ENCODE data around the gene HLCS. TPM values are rescaled to one million over a fixed set of nuclear protein-coding genes. Genes with fewer than 3 reads are reported as not detected.

HLCS gene
- total and polyA plus RNA-seq, 2 of the 4 experiments (the other 2 are of a cell fraction) = 10.6 to 21.0 TPM

DNA sequence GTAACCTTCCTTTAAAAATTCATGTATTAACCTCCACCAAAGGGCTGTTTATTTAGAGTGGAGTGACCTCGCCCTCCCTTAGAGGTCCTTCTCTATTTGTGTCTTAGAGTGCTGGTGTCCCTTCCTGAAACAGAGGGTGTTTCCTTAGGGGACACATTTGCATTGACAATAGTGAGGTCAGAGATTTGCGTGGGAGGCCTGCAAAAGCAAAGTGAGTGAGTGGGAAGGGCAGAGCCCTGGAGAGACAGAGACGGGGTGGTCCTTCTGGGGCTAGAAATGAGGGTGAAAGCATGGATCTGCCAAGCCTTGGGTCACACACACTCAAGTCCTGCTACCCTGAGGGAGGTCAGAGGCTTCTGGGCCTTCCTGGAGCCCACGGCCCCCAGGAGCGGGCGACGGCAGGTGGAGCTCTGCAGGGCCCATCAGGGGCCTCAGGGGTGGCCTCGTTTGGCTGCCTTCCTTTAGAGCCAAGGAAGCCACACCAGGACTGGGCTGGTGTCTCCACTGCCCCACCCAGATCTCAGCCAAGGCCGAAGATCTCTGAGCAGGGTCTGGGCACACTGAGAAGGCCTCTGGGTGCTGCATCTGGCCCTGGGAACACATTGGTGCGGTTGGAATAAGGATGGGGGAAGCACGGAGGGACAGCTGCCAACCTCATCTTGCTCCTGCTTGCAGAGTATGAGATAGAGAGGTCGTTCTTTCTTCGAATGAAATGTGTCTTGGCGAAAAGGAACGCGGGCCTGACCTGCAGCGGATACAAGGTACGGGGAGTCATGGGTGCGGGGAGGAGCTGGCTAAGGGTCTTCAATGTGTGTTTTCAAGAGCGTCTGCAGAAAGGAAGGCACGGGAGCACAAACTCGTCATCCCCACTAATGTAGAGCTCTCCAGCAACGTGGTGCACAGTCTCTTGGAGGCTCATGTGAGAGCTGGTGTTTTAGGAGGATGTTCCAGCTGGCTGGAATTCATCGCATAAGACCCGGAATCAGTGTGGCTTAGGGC is 243.8 kb downstream of the HLCS start (continued):
- TF ChIP-seq ELK1 (IDR thresholded peaks at IDR 0.05; ENCODE audit: borderline replicate concordance, low read depth, low read length) = no peak

DNA sequence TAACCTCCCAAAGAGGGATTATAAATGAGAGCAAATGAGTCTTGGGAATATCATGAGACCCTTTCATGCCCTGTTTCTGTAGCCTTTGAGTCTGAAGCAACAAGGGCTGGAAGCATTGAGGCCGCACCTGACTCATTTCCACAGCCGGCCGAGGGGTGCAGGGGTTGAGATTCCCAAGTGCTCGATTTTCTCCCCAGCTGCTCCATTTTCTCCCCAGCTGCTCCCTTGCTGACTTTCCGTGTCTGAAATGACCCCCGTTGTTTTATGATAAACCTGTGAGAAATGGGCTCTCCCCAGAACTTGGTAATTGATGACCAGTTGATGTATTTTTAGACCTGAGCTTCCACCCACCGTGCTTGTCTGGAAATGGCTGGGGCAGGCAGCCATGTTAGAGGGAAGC is 244.7 kb downstream of the HLCS start:
- no peak overlapping the region for H3K4me2 ChIP-seq (ENCODE audit: low read depth, low read length)
- no TSS peak for BruUV-seq (replicated peaks)
- no peak overlapping the region for H2BK15ac ChIP-seq (ENCODE audit: low read depth, low read length)
- H3K36me3 ChIP-seq (ENCODE audit: control insufficient read depth, insufficient read depth, low read length) = no peaks in the 10 kb centered on the region
- H4K91ac ChIP-seq (ENCODE audit: insufficient read depth, low read depth, low read length) = no peak overlapping the region
- H2AK9ac ChIP-seq (replicated peaks; ENCODE audit: low read depth, low read length, poor library complexity) = no peak overlapping the region
- no peak overlapping the region for H3K14ac ChIP-seq (replicated peaks; ENCODE audit: low read depth, low read length)
- H3K27me3 ChIP-seq (ENCODE audit: control insufficient read depth, insufficient read depth, low read length) = peaks cover 52% of the 10 kb centered on the region
- H3K56ac ChIP-seq (ENCODE audit: extremely low read depth, insufficient read depth, low read length) = no peak overlapping the region
- in situ Hi-C loops (cut with MboI; ENCODE audit: low sequenced_read_pairs) = no loop called here
- no peak overlapping the region for H2BK5ac ChIP-seq (ENCODE audit: low read depth, low read length, poor library complexity, severe bottlenecking)
- WGBS, 2 experiments (ENCODE audit: extremely low coverage in 2 of 2, insufficient read length in 1 of 2) = no CpG with 5 or more reads among the region's 7 CpGs
- 0 out of 2 replicates have a peak, but pooled peaks cover 2% of the 10 kb centered on the region for H3K9me1 ChIP-seq (ENCODE audit: insufficient read depth, low read length)
- H3K4me1 ChIP-seq (ENCODE audit: control insufficient read depth, insufficient read depth, low read length) = no peaks in the 10 kb centered on the region
- H2AFZ ChIP-seq (replicated peaks; ENCODE audit: low read length, poor library complexity) = no peak overlapping the region
- H3K18ac ChIP-seq (ENCODE audit: low read depth, low read length) = no peak overlapping the region
- ChIA-PET CTCF (no interaction called here), POLR2A (ENCODE audit: unreplicated experiment) (no interaction called here)
- H2BK20ac ChIP-seq (ENCODE audit: low read depth, low read length) = no peak overlapping the region
- no peak overlapping the region for H4K5ac ChIP-seq (ENCODE audit: low read depth, low read length)
- no peak overlapping the region for H3K4ac ChIP-seq (ENCODE audit: low read depth, low read length)
- ATAC-seq (ENCODE audit: low read depth) = no peak
- H2AK5ac ChIP-seq (ENCODE audit: low read depth, low read length) = no peak overlapping the region
- intact Hi-C loops (cut with micrococcal nuclease) = no loop called here
- no peak overlapping the region for H3K4me3 ChIP-seq (ENCODE audit: insufficient read depth, low read depth, low read length)
- no peak overlapping the region for H4K8ac ChIP-seq (ENCODE audit: low read depth in 2 of 2, low read length in 2 of 2)
- TF ChIP-seq SMC3 (IDR thresholded peaks at IDR 0.05; ENCODE audit: low read depth, low read length) = no peak
- no peak for TF ChIP-seq NFE2L2 (IDR thresholded peaks at IDR 0.05; ENCODE audit: low read depth, low read length)
- TF ChIP-seq, protein P1, sequence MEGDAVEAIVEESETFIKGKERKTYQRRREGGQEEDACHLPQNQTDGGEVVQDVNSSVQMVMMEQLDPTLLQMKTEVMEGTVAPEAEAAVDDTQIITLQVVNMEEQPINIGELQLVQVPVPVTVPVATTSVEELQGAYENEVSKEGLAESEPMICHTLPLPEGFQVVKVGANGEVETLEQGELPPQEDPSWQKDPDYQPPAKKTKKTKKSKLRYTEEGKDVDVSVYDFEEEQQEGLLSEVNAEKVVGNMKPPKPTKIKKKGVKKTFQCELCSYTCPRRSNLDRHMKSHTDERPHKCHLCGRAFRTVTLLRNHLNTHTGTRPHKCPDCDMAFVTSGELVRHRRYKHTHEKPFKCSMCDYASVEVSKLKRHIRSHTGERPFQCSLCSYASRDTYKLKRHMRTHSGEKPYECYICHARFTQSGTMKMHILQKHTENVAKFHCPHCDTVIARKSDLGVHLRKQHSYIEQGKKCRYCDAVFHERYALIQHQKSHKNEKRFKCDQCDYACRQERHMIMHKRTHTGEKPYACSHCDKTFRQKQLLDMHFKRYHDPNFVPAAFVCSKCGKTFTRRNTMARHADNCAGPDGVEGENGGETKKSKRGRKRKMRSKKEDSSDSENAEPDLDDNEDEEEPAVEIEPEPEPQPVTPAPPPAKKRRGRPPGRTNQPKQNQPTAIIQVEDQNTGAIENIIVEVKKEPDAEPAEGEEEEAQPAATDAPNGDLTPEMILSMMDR (conservative IDR thresholded peaks at IDR 0.05; ENCODE audit: low read depth, low read length) = no peak
- TF ChIP-seq MAFK (IDR thresholded peaks at IDR 0.05; ENCODE audit: low read depth, low read length) = no peak
- TF ChIP-seq RCOR1 (IDR thresholded peaks at IDR 0.05; ENCODE audit: insufficient replicate concordance, low read length) = no peak
- no peak for TF ChIP-seq BHLHE40 (IDR thresholded peaks at IDR 0.05; ENCODE audit: low read depth, low read length)
- no peak for TF ChIP-seq RFX5 (IDR thresholded peaks at IDR 0.05; ENCODE audit: low read depth, low read length)
- no peak for TF ChIP-seq POLR2A (IDR thresholded peaks at IDR 0.05; ENCODE audit: low read depth, low read length)
- TF ChIP-seq, protein P2, sequence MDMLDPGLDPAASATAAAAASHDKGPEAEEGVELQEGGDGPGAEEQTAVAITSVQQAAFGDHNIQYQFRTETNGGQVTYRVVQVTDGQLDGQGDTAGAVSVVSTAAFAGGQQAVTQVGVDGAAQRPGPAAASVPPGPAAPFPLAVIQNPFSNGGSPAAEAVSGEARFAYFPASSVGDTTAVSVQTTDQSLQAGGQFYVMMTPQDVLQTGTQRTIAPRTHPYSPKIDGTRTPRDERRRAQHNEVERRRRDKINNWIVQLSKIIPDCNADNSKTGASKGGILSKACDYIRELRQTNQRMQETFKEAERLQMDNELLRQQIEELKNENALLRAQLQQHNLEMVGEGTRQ (IDR thresholded peaks at IDR 0.05; ENCODE audit: low read depth, low read length) = no peak
- no peaks in the 10 kb centered on the region; a peak in 1 of 4 replicates for H3K79me1 ChIP-seq (ENCODE audit: low read depth in 1 of 2, low read length in 2 of 2)
- no peaks in the 10 kb centered on the region for H4K20me1 ChIP-seq (ENCODE audit: insufficient read depth, low read length)
- H3K23ac ChIP-seq (ENCODE audit: low read depth, low read length) = no peak overlapping the region
- DNase-seq = no peak
- dilution Hi-C loops (cut with HindIII; ENCODE audit: low sequenced_read_pairs, unreplicated experiment) = no loop called here
- H3K9me3 ChIP-seq (ENCODE audit: control insufficient read depth, insufficient read depth, low read length) = no peaks in the 10 kb centered on the region
- H2BK120ac ChIP-seq (ENCODE audit: low read depth, low read length) = no peak overlapping the region
- H3K9ac ChIP-seq (ENCODE audit: low read depth, low read length) = no peak overlapping the region
- H3K27ac ChIP-seq (ENCODE audit: insufficient read depth, low read length) = no peak overlapping the region

All from IMR-90 (cell line).